Kidney (tissue), 14 donors: ENCODE measurements around the gene APOLD1. TPM values are rescaled to one million over a fixed set of nuclear protein-coding genes. Genes with fewer than 3 reads are reported as not detected.

Experiments
- DNase-seq, 5 donors: peaks; one replicate each; pipeline ENCODE4 v3.0.0-alpha.2; 2013 to 2020
- FAIRE-seq: peaks from 2 replicates; lab custom pipeline; 2012; peaks lifted over from hg19 to GRCh38; lab: Jason Lieb, UNC
- H3K27ac ChIP-seq, 2 donors: one replicate each; pipeline ENCODE4 v1.7.0; 2013; ENCODE audit warnings: low read depth in 2 of 2, low read length in 2 of 2, inconsistent platforms in 1 of 2
- H3K27me3 ChIP-seq: one replicate; pipeline ENCODE4 v1.7.1; 2013; ENCODE audit warnings: low read length, inconsistent platforms; ENCODE audit not compliant: control insufficient read depth, insufficient read depth
- H3K36me3 ChIP-seq, 3 donors: one replicate each; pipeline versions ENCODE4 v1.7.0 to v1.7.1; 2013; ENCODE audit warnings: low read length in 3 of 3, control low read depth in 1 of 3, inconsistent platforms in 1 of 3; ENCODE audit not compliant: insufficient read depth in 3 of 3, control insufficient read depth in 2 of 3
- H3K4me1 ChIP-seq, 3 donors: one replicate each; pipeline versions ENCODE4 v1.7.0 to v1.7.1; 2013; ENCODE audit warnings: low read length in 3 of 3, inconsistent platforms in 1 of 3, low read depth in 1 of 3; ENCODE audit not compliant: control insufficient read depth in 2 of 3, insufficient read depth in 2 of 3
- H3K4me3 ChIP-seq, 3 donors: one replicate each; pipeline versions ENCODE4 v1.7.0 to v1.8.1; 2013; ENCODE audit warnings: low read length in 3 of 3, control low read depth in 1 of 3, inconsistent platforms in 1 of 3
- H3K9ac ChIP-seq, 3 donors: one replicate each; pipeline versions ENCODE4 v1.7.0 to v1.7.1; 2013; ENCODE audit warnings: low read length in 3 of 3, control low read depth in 1 of 3, inconsistent platforms in 1 of 3
- H3K9me3 ChIP-seq, 3 donors: one replicate each; pipeline versions ENCODE4 v1.7.0 to v1.7.1; 2013; ENCODE audit warnings: low read length in 3 of 3, control low read depth in 1 of 3, inconsistent platforms in 1 of 3; ENCODE audit not compliant: control insufficient read depth in 2 of 3, insufficient read depth in 1 of 3
- CTCF ChIP-seq: IDR thresholded peaks from 3 replicates; pipeline ENCODE4 v1.5.1; 2012; ENCODE audit warnings: mild to moderate bottlenecking, moderate library complexity, borderline replicate concordance; ENCODE audit not compliant: insufficient read depth; ENCODE audit errors: extremely low read depth
- intact Hi-C: fragments of 100-400 bp; cut with DNase I; formaldehyde crosslinking; loops from one replicate; pipeline ENCODE4 v1.11.1; 2022
- polyA plus RNA-seq: library from polyadenylated mRNA; stranded (reverse); fragments of 350-450 nt; fragmentation: Illumina TruSeq; extraction: RNeasy Lipid Tissue Mini Kit (QIAGEN cat#74804); gene quantifications from one replicate; pipeline ENCODE4 v1.2.3, GENCODE V29; 2014; ENCODE audit warnings: low read depth, low replicate concordance; ENCODE audit not compliant: insufficient read depth
- total RNA-seq: library from RNA; stranded (reverse); fragmentation: NEBNext Ultra II Directional; extraction: Animal tissue kit (Norgen Biotek cat#: 25700); gene quantifications from one replicate; pipeline ENCODE4 v1.2.1, GENCODE V29; 2021
- donor health status: control.
- donor health status: control.
- donor health status: control.
- donor health status: control.
- donor health status: control.
- donor health status: DM: yes; HTN: yes; CAD: no.
- donor health status: Normal renal cell carcinoma (clear cell type).

The APOLD1 gene
- total and polyA plus RNA-seq, 2 donors from 2014 or later: 4.5 to 18.9 TPM

DNA sequence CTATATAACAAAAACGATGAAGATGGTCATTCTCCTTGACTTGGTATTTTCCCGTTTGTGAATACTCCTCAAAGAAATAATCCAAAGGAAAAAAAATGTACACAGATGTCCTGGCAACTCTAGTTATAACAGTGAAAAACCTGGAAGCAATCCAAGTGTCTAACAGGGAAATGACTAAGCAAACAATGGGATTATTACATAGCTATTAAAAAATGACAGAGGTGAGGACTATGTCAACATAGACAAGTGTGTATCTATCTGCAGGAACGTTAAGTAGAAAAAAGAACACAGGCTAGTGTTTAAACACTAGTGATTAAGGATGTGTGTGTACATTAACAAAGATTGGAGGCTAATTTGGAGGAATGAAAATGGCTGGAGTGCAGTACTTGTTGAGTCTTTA lies 5.9 kb upstream of the APOLD1 start:
- H3K27ac ChIP-seq: no peak overlapping the region
- DNase-seq: peak in 1 of 5 donors; percentile 54

GRCh38 chr12:12784116-12784515 lies 1.3 kb upstream of the APOLD1 start:
- FAIRE-seq (no peak), DNase-seq (no peak)
- H3K4me3 ChIP-seq: no peak overlapping the region
- peak overlapping the region in 1 of 2 donors; percentile 72 for H3K27ac ChIP-seq
- H3K9me3 ChIP-seq: no peaks in the 10 kb centered on the region
- TF ChIP-seq CTCF: no peak
- peaks cover 0 to 9% (median 8%) of the 10 kb centered on the region in 3 donors for H3K4me1 ChIP-seq
- intact Hi-C loops: no loop called here
- no peaks in the 10 kb centered on the region for H3K27me3 ChIP-seq
- no peak overlapping the region for H3K9ac ChIP-seq
- H3K36me3 ChIP-seq: no peaks in the 10 kb centered on the region

More for the DNA sequence above, 5.9 kb upstream of the APOLD1 start:
- FAIRE-seq: no peak
- intact Hi-C loops: no loop called here
- Histone ChIP-seq H3K36me3 (no peaks in the 10 kb centered on the region), H3K4me3 (no peak overlapping the region), H3K9ac (no peak overlapping the region), H3K4me1 (no peaks in the 10 kb centered on the region), H3K27me3 (no peaks in the 10 kb centered on the region), H3K9me3 (no peaks in the 10 kb centered on the region)
- no peak for TF ChIP-seq CTCF

DNA sequence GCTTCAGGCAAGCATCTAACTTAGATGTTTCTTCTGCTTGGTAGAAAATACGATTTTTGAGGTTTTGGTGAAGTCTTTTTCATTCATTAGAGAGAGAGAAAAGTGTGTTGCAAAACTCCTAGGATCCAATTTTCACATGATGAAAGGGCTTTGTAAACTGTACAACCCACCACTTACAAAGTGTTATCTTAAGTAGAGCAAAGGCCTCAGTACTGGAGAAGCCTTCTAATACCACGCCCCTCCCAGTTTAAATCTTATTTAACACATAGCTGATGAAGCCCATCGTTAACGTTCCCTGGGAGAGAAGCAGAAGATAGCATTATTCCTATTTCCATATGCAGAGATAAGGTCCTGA lies 869 bp downstream of the APOLD1 start:
- Histone ChIP-seq H3K27me3 (no peaks in the 10 kb centered on the region), H3K9me3 (no peaks in the 10 kb centered on the region), H3K4me3 (peak overlapping the region; percentile 52 to 79 (median 75)), H3K36me3 (no peaks in the 10 kb centered on the region), H3K27ac (peak overlapping the region; percentile 90 to 95), H3K4me1 (peaks cover 0 to 9% (median 8%) of the 10 kb centered on the region in 3 donors), H3K9ac (peak overlapping the region; percentile 27 to 79 (median 55))
- intact Hi-C loops: no loop called here
- DNase-seq (no peak), FAIRE-seq (no peak)
- no peak for TF ChIP-seq CTCF
